K562 (cell line): ENCODE measurements around the gene CTCFL. TPM values are rescaled to one million over a fixed set of nuclear protein-coding genes. Genes with fewer than 3 reads are reported as not detected.

Source experiments
- CBX1 ChIP-seq: sonication (generic); IDR thresholded peaks from 2 replicates; pipeline ENCODE4 v1.6.1; 2016; ENCODE audit warnings: antibody characterized with exemption, low read depth, mild to moderate bottlenecking
- E2F6 ChIP-seq, 2 experiments: IDR thresholded peaks; 2 replicates each; pipeline ENCODE4 v1.6.1; 2011; ENCODE audit warnings: borderline replicate concordance in 1 of 2, control low read depth in 1 of 2, low read depth in 1 of 2, low read length in 1 of 2, mild to moderate bottlenecking in 1 of 2, mixed read lengths in 1 of 2, moderate library complexity in 1 of 2; ENCODE audit not compliant: insufficient read depth in 1 of 2, insufficient read length in 1 of 2, poor library complexity in 1 of 2, severe bottlenecking in 1 of 2; ENCODE audit errors: extremely low read depth in 1 of 2
- NR1H2 ChIP-seq: sonication (generic); formaldehyde crosslinking; IDR thresholded peaks from 2 replicates; pipeline ENCODE4 v1.4.0; 2020; ENCODE audit warnings: mild to moderate bottlenecking, missing genetic modification reagents
- SRF ChIP-seq, 2 experiments: fragments of 250-450, 450-650 bp in 1 of 2; sonication (Bioruptor Pico) in 1 of 2; sonication (generic) in 1 of 2; formaldehyde crosslinking; IDR thresholded peaks; 2 replicates each; pipeline versions ENCODE4 v1.5.0 to v1.5.1; 2020 to 2022; ENCODE audit warnings: mild to moderate bottlenecking in 1 of 2, missing genetic modification reagents in 1 of 2
- ZNF124 ChIP-seq: sonication (generic); formaldehyde crosslinking; IDR thresholded peaks from 2 replicates; pipeline ENCODE4 v1.8.1; 2022; ENCODE audit warnings: missing genetic modification reagents
- ZNF395 ChIP-seq: fragments of 200-800 bp; sonication (Bioruptor generic); IDR thresholded peaks from 2 replicates; pipeline ENCODE4 v1.6.1; 2017; ENCODE audit warnings: missing genetic modification characterization, missing compliant biosample characterization
- ZNF655 ChIP-seq: fragments of 250-450 bp; sonication (Bioruptor Pico); IDR thresholded peaks from 2 replicates; pipeline ENCODE4 v1.5.0; 2021
- polyA plus RNA-seq, 8 experiments: library from polyadenylated mRNA; depleted of rRNA in 4 of 8; stranded (reverse) in 5 of 8; unstranded in 3 of 8; fragments of >200 nt; fragmentation: Nextera tagmentation in 2 of 8; fragmentation: Illumina TruSeq in 1 of 8; extraction: Ambion mirVana in 2 of 8; extraction: Trizol in 1 of 8; gene quantifications; 2 replicates each; pipeline versions ENCODE4 v1.2.1 to v1.2.3, GENCODE V29; 2011 to 2014; ENCODE audit warnings: inconsistent platforms in 1 of 8, missing spikeins in 1 of 8
- total RNA-seq, 7 experiments: library from RNA; depleted of rRNA in 6 of 7; stranded (reverse); fragments of >200 nt in 6 of 7; fragmentation: Illumina TruSeq in 2 of 7; extraction: Trizol in 2 of 7; gene quantifications; 2 replicates each; pipeline versions ENCODE4 v1.2.1 to v1.2.3, GENCODE V29; 2011 to 2021; ENCODE audit warnings: low replicate concordance in 1 of 7
- TF ChIP-seq, protein P1 (sequence below): sonication (generic); formaldehyde crosslinking; IDR thresholded peaks from 2 replicates; pipeline ENCODE4 v1.8.0; 2023; ENCODE audit warnings: mild to moderate bottlenecking, missing genetic modification reagents

Gene CTCFL
- total and polyA plus RNA-seq, 9 of the 15 experiments (the other 6 are each of a cell fraction or from before 2014, with no cell fraction given): 42.4 to 188 (median 111) TPM

DNA sequence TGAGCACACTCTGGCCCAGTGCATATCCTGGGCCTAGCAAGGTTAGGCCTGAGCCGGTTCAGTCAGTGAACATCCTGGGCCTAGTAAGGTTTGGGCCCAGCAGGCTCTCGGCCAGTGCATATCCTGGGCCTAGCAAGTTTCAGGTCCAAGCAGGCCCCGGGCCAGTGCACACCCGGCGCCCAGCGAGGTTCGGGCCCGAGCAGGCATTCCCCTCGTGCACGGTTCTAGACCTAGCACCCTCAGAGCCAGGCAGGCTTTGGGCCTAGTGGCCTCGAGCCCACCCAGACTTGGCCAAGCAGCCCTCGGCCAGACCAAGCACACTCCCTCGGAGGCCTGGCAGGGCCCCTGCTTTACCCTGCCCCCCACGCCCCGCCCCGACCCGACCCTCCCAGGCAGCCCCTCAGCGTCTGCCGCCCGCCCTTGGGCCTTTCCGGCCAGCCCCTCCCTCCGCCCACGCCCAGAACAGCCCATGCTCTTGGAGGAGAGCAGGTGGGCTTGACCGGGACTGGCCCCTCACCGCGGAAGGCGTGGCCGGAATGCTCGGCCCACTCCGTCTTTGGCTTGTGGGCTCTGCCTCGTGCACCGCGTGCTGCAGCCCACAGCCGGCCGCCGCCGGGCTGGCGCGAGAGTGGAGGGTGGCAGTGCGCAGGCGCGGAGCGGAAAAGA lies at the start of gene CTCFL (continued):
- TF ChIP-seq ZNF655 (CRISPR knock-in tag) (no peak), E2F6 (IDR thresholded peaks at IDR 0.05; ENCODE audit: borderline replicate concordance in 1 of 2, extremely low read depth in 1 of 2, insufficient read depth in 1 of 2, insufficient read length in 1 of 2, low read depth in 1 of 2, low read length in 1 of 2, poor library complexity in 1 of 2, severe bottlenecking in 1 of 2) (peak; percentile 95 to 99), NR1H2 (CRISPR knock-in tag) (peak; percentile 93), SRF (CRISPR knock-in tag; IDR thresholded peaks at IDR 0.05) (0 out of 4 replicates have a peak, but pooled peaks of 1 of the 2 experiments have one; percentile 25), ZNF124 (CRISPR knock-in tag) (peak; percentile 65; the same call in 1 of the 2 replicates), ZNF395 (CRISPR knock-in tag) (peak; percentile 92), CBX1 (0 out of 2 replicates have a peak, but pooled peaks have one; percentile 55)
- TF ChIP-seq, protein P1, sequence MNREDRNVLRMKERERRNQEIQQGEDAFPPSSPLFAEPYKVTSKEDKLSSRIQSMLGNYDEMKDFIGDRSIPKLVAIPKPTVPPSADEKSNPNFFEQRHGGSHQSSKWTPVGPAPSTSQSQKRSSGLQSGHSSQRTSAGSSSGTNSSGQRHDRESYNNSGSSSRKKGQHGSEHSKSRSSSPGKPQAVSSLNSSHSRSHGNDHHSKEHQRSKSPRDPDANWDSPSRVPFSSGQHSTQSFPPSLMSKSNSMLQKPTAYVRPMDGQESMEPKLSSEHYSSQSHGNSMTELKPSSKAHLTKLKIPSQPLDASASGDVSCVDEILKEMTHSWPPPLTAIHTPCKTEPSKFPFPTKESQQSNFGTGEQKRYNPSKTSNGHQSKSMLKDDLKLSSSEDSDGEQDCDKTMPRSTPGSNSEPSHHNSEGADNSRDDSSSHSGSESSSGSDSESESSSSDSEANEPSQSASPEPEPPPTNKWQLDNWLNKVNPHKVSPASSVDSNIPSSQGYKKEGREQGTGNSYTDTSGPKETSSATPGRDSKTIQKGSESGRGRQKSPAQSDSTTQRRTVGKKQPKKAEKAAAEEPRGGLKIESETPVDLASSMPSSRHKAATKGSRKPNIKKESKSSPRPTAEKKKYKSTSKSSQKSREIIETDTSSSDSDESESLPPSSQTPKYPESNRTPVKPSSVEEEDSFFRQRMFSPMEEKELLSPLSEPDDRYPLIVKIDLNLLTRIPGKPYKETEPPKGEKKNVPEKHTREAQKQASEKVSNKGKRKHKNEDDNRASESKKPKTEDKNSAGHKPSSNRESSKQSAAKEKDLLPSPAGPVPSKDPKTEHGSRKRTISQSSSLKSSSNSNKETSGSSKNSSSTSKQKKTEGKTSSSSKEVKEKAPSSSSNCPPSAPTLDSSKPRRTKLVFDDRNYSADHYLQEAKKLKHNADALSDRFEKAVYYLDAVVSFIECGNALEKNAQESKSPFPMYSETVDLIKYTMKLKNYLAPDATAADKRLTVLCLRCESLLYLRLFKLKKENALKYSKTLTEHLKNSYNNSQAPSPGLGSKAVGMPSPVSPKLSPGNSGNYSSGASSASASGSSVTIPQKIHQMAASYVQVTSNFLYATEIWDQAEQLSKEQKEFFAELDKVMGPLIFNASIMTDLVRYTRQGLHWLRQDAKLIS (CRISPR knock-in tag): peak; percentile 72; the same call in 1 of the 2 replicates
